GM23248 (cell line): ENCODE data around the gene CDK9.

ENCODE experiments used
- EZH2 ChIP-seq: fragments of 200-600 bp; sonication (generic); IDR thresholded peaks from 2 replicates; pipeline ENCODE4 v1.6.1; 2018; ENCODE audit warnings: antibody characterized with exemption, mild to moderate bottlenecking; ENCODE audit not compliant: insufficient read depth, poor library complexity, severe bottlenecking
- EZH2phosphoT487 ChIP-seq: fragments of 200-600 bp; sonication (generic); IDR thresholded peaks from 2 replicates; pipeline ENCODE4 v1.6.1; 2018; ENCODE audit warnings: antibody characterized with exemption, moderate library complexity, mild to moderate bottlenecking, low read depth; ENCODE audit not compliant: insufficient read depth

- TF ChIP-seq EZH2: no peak
- TF ChIP-seq EZH2phosphoT487: no peak
Observed at GRCh38 chr9:127816728-127817127, 30.9 kb downstream of the CDK9 start.
